ENCODE data around the gene CDKL5. TPM values are rescaled to one million over a fixed set of nuclear protein-coding genes. Genes with fewer than 3 reads are reported as not detected.

CDKL5 gene
- total RNA-seq, 6 experiments from 2014 or later: 5.6 to 5.9 (median 5.8) TPM

- Mint-ChIP-seq H3K4me3 (no peak overlapping the region), H3K27ac (no peak overlapping the region; the same call in 1 of the 2 replicates), H3K36me3 (ENCODE audit: low read depth) (peaks cover 5% of the 10 kb centered on the region; the same call in 1 of the 2 replicates), H3K9me3 (no peaks in the 10 kb centered on the region), H3K4me1 (ENCODE audit: low read depth) (peaks cover 14% of the 10 kb centered on the region), H3K27me3 (ENCODE audit: insufficient read depth) (no peaks in the 10 kb centered on the region)
- TF ChIP-seq CTCF (IDR thresholded peaks at IDR 0.05): no peak
- DNase-seq: no peak
Observed at GRCh38 chrX:18607966-18608365, 182.6 kb downstream of the CDKL5 start.

GRCh38 chrX:18613930-18614639 lies 188.7 kb downstream of the CDKL5 start:
- no peak overlapping the region for H3K4me3 Mint-ChIP-seq
- no peak for DNase-seq
- H3K27me3 Mint-ChIP-seq (ENCODE audit: insufficient read depth): no peaks in the 10 kb centered on the region
- H3K27ac Mint-ChIP-seq: no peak overlapping the region
- TF ChIP-seq CTCF (IDR thresholded peaks at IDR 0.05): no peak
- peaks cover 5% of the 10 kb centered on the region; the same call in 1 of the 2 replicates for H3K36me3 Mint-ChIP-seq (ENCODE audit: low read depth)
- H3K4me1 Mint-ChIP-seq (ENCODE audit: low read depth): peaks cover 15% of the 10 kb centered on the region
- no peaks in the 10 kb centered on the region for H3K9me3 Mint-ChIP-seq

- H3K4me3 Mint-ChIP-seq: no peak overlapping the region
- TF ChIP-seq CTCF (IDR thresholded peaks at IDR 0.05): no peak
- H3K9me3 Mint-ChIP-seq: no peaks in the 10 kb centered on the region
- no peaks in the 10 kb centered on the region for H3K36me3 Mint-ChIP-seq (ENCODE audit: low read depth)
- peaks cover 15% of the 10 kb centered on the region for H3K4me1 Mint-ChIP-seq (ENCODE audit: low read depth)
- peak overlapping the region; percentile 25; the same call in 1 of the 2 replicates for H3K27ac Mint-ChIP-seq
- DNase-seq: no peak
- no peaks in the 10 kb centered on the region for H3K27me3 Mint-ChIP-seq (ENCODE audit: insufficient read depth)
Observed at GRCh38 chrX:18616688-18617406, 191.4 kb downstream of the CDKL5 start.

- peak overlapping the region; percentile 27 for H3K4me3 Mint-ChIP-seq
- H3K36me3 Mint-ChIP-seq (ENCODE audit: low read depth): no peaks in the 10 kb centered on the region
- H3K4me1 Mint-ChIP-seq (ENCODE audit: low read depth): peaks cover 15% of the 10 kb centered on the region
- no peaks in the 10 kb centered on the region for H3K27me3 Mint-ChIP-seq (ENCODE audit: insufficient read depth)
- peak overlapping the region; percentile 25 for H3K27ac Mint-ChIP-seq
- peak; percentile 41 for DNase-seq
- H3K9me3 Mint-ChIP-seq: no peaks in the 10 kb centered on the region
- TF ChIP-seq CTCF (IDR thresholded peaks at IDR 0.05): no peak
Observed at GRCh38 chrX:18617407-18617750, 192.0 kb downstream of the CDKL5 start.

GRCh38 chrX:18619288-18619687 lies 193.9 kb downstream of the CDKL5 start:
- H3K36me3 Mint-ChIP-seq (ENCODE audit: low read depth): no peaks in the 10 kb centered on the region
- no peak overlapping the region for H3K27ac Mint-ChIP-seq
- no peak overlapping the region for H3K4me3 Mint-ChIP-seq
- TF ChIP-seq CTCF (IDR thresholded peaks at IDR 0.05): no peak
- DNase-seq: no peak
- H3K4me1 Mint-ChIP-seq (ENCODE audit: low read depth): peaks cover 15% of the 10 kb centered on the region
- no peaks in the 10 kb centered on the region for H3K9me3 Mint-ChIP-seq
- no peaks in the 10 kb centered on the region for H3K27me3 Mint-ChIP-seq (ENCODE audit: insufficient read depth)
